Progenitor cell of endocrine pancreas (in vitro differentiated cells): ENCODE measurements around the gene ADAM33. TPM values are rescaled to one million over a fixed set of nuclear protein-coding genes. Genes with fewer than 3 reads are reported as not detected.
A peak's percentile ranks its signal among the peaks of the same experiment; 100 is the strongest.

Experiments used
- DNase-seq: peaks from one replicate; pipeline ENCODE4 v3.0.0; 2021; ENCODE audit warnings: low spot score; ENCODE audit not compliant: unreplicated experiment
- H3K27ac Mint-ChIP-seq: 2 replicates; pipeline ENCODE4 v1.8.0; 2021; ENCODE audit warnings: mild to moderate bottlenecking, moderate library complexity, mixed read lengths
- H3K27me3 Mint-ChIP-seq: 2 replicates; pipeline ENCODE4 v1.8.0; 2021; ENCODE audit warnings: mixed read lengths
- H3K36me3 Mint-ChIP-seq: 2 replicates; pipeline ENCODE4 v1.8.0; 2022; ENCODE audit warnings: mixed read lengths; ENCODE audit not compliant: insufficient read depth
- H3K4me1 Mint-ChIP-seq: 2 replicates; pipeline ENCODE4 v1.8.0; 2021; ENCODE audit warnings: low read depth, mixed read lengths
- H3K4me3 Mint-ChIP-seq: 2 replicates; pipeline ENCODE4 v1.8.0; 2021; ENCODE audit warnings: low read depth, mild to moderate bottlenecking, moderate library complexity, mixed read lengths
- H3K9me3 Mint-ChIP-seq: 2 replicates; pipeline ENCODE4 v1.8.0; 2021; ENCODE audit warnings: low read depth, mixed read lengths
- total RNA-seq: library from RNA; stranded (reverse); gene quantifications from 2 replicates; pipeline ENCODE4 v1.2.1, GENCODE V29; 2021
- TF ChIP-seq, protein P1 (sequence below): fragments of 200-600 bp; sonication (generic); IDR thresholded peaks from one replicate; pipeline ENCODE4 v1.5.0; 2021; ENCODE audit warnings: antibody characterized with exemption, mild to moderate bottlenecking; ENCODE audit not compliant: unreplicated experiment

The ADAM33 gene
- total RNA-seq, 1 donor from 2014 or later: 0.67 TPM

- Mint-ChIP-seq H3K9me3 (no peaks in the 10 kb centered on the region), H3K27ac (peak within 1 kb of the TSS; percentile 67), H3K27me3 (peaks cover 8% of the 10 kb centered on the region), H3K36me3 (no peaks in the 10 kb centered on the region), H3K4me3 (no peak within 1 kb of the TSS), H3K4me1 (peaks cover 2% of the 10 kb centered on the region)
- TF ChIP-seq, protein P1, sequence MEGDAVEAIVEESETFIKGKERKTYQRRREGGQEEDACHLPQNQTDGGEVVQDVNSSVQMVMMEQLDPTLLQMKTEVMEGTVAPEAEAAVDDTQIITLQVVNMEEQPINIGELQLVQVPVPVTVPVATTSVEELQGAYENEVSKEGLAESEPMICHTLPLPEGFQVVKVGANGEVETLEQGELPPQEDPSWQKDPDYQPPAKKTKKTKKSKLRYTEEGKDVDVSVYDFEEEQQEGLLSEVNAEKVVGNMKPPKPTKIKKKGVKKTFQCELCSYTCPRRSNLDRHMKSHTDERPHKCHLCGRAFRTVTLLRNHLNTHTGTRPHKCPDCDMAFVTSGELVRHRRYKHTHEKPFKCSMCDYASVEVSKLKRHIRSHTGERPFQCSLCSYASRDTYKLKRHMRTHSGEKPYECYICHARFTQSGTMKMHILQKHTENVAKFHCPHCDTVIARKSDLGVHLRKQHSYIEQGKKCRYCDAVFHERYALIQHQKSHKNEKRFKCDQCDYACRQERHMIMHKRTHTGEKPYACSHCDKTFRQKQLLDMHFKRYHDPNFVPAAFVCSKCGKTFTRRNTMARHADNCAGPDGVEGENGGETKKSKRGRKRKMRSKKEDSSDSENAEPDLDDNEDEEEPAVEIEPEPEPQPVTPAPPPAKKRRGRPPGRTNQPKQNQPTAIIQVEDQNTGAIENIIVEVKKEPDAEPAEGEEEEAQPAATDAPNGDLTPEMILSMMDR: no peak
- no peak for DNase-seq
Measured at GRCh38 chr20:3712279-3712873, 30.6 kb upstream of the ADAM33 start, which contains the start of gene SIGLEC1. Gene SIGLEC1, minus strand, starts transcription at chr20:3712600. Its CDS starts 5,472 bp downstream, at chr20:3707128.

GRCh38 chr20:3711484-3711941 is 29.7 kb upstream of the ADAM33 start:
- DNase-seq: no peak
- peaks cover 2% of the 10 kb centered on the region for H3K4me1 Mint-ChIP-seq

DNA sequence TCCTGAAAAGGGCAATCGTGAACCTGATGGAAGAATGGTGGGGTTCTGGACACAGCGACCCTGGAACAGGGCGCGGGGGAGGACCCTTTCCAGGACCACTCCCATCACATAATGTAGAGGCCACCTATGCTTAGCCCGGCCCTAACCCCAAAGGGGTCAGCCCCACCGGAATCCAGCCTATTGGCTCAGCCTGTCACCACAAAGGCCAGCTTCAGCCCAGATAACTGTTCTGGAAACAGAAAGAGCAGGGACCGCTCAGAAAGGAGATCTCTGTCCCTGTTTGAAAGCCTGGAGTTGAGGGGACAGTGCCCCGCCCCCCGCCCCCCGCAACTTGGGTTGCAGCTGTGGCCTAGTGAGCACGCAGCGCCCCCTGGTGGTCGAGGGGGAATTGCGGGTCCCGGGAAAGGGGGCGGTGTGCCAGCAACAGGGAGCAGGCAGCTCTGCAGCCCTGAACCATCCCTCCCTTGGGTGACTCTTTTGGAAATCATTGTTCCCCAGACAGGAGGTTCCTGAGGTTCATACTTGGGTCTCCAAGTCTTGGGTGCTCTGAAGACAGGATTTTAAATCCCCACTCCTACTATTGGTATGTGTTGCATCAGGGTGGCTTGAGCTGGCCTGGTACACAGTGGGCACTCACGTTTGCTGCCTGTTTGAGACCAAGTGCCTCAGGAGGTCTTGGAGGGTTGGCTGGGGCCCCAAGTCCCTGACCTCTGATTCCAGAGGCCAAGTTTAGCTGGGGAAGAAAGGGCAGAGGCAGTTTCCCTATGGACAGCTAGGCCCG is 29.1 kb upstream of the ADAM33 start:
- Mint-ChIP-seq H3K27ac (peak overlapping the region; percentile 67), H3K9me3 (no peaks in the 10 kb centered on the region), H3K4me1 (peaks cover 2% of the 10 kb centered on the region), H3K4me3 (no peak overlapping the region), H3K36me3 (no peaks in the 10 kb centered on the region), H3K27me3 (peaks cover 8% of the 10 kb centered on the region)
- TF ChIP-seq, protein P1: peak; percentile 97
- DNase-seq: peak; percentile 79

More at GRCh38 chr20:3711484-3711941, 29.7 kb upstream of the ADAM33 start:
- H3K36me3 Mint-ChIP-seq: no peaks in the 10 kb centered on the region
- H3K9me3 Mint-ChIP-seq: no peaks in the 10 kb centered on the region
- H3K4me3 Mint-ChIP-seq: no peak overlapping the region
- peaks cover 8% of the 10 kb centered on the region for H3K27me3 Mint-ChIP-seq
- peak overlapping the region; percentile 67 for H3K27ac Mint-ChIP-seq
- TF ChIP-seq, protein P1: no peak

DNA sequence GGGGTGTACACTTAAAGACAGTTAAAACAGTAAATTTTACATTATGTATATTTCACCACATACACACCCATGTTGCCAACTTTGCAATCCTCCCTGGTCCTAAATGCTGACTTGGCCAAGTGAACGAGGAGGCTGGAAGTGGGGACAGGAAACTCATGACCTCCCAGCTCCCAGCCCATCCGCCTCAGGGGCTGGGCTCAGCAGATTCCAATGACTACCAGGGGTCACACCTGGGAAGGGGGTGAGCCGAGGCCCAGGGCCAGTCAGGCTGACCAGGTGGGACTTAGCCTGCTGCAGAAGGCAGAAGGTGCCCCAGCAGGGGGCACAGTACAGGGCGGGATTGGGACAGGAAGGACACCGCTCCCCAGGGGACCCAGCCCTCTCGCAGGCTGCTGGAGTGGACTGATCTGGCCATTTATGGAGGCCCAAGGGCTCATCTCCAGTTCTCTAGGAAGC is 28.2 kb upstream of the ADAM33 start:
- Mint-ChIP-seq H3K27me3 (peaks cover 8% of the 10 kb centered on the region), H3K4me1 (peaks cover 2% of the 10 kb centered on the region), H3K27ac (no peak overlapping the region), H3K9me3 (no peaks in the 10 kb centered on the region), H3K4me3 (no peak overlapping the region), H3K36me3 (no peaks in the 10 kb centered on the region)
- DNase-seq: no peak
- TF ChIP-seq, protein P1: no peak

GRCh38 chr20:3707508-3707899 is 25.7 kb upstream of the ADAM33 start:
- Mint-ChIP-seq H3K9me3 (no peaks in the 10 kb centered on the region), H3K36me3 (no peaks in the 10 kb centered on the region), H3K4me3 (no peak overlapping the region), H3K27me3 (peaks cover 8% of the 10 kb centered on the region), H3K27ac (no peak overlapping the region), H3K4me1 (peaks cover 2% of the 10 kb centered on the region)
- TF ChIP-seq, protein P1: no peak
- no peak for DNase-seq
